K562 (cell line): Measurements from ENCODE around the gene EPO. TPM values are rescaled to one million over a fixed set of nuclear protein-coding genes. Genes with fewer than 3 reads are reported as not detected.

ENCODE experiments used
- ATF6 ChIP-seq: sonication (generic); formaldehyde crosslinking; IDR thresholded peaks from 2 replicates; pipeline ENCODE4 v1.4.0; 2020; ENCODE audit warnings: mild to moderate bottlenecking, missing genetic modification reagents
- CTBP1 ChIP-seq: fragments of 450-650 bp; IDR thresholded peaks from 2 replicates; pipeline ENCODE4 v1.6.1; 2016; ENCODE audit warnings: borderline replicate concordance
- E2F3 ChIP-seq: fragments of 250-450 bp; sonication (Bioruptor Pico); IDR thresholded peaks from 2 replicates; pipeline ENCODE4 v1.4.0; 2020; ENCODE audit warnings: mild to moderate bottlenecking
- HMG20B ChIP-seq: fragments of 250-450 bp; sonication (Bioruptor Pico); IDR thresholded peaks from 2 replicates; pipeline ENCODE4 v1.5.0; 2021; ENCODE audit warnings: mild to moderate bottlenecking
- KLF1 ChIP-seq: fragments of 450-650 bp; IDR thresholded peaks from 2 replicates; pipeline ENCODE4 v1.6.1; 2016; ENCODE audit warnings: missing genetic modification characterization, missing compliant biosample characterization
- KLF16 ChIP-seq: IDR thresholded peaks from 2 replicates; pipeline ENCODE4 v1.6.1; 2016; ENCODE audit warnings: antibody characterized with exemption
- MCM2 ChIP-seq: fragments of 450-650 bp; IDR thresholded peaks from 2 replicates; pipeline ENCODE4 v1.6.1; 2017; ENCODE audit warnings: low read depth, mild to moderate bottlenecking
- MTA3 ChIP-seq: fragments of 450-650 bp; formaldehyde crosslinking; IDR thresholded peaks from 2 replicates; pipeline ENCODE4 v1.6.1; 2017; ENCODE audit warnings: mild to moderate bottlenecking, borderline replicate concordance
- NR2C1 ChIP-seq, 2 experiments: fragments of 450-650 bp; IDR thresholded peaks; 2 replicates each; pipeline ENCODE4 v1.6.1; 2017; ENCODE audit warnings: mild to moderate bottlenecking in 2 of 2, antibody characterized with exemption in 1 of 2, inconsistent platforms in 1 of 2, missing compliant biosample characterization in 1 of 2, missing genetic modification characterization in 1 of 2
- NR4A1 ChIP-seq, 2 experiments: fragments of 250-450 bp in 1 of 2; fragments of 450-650 bp in 1 of 2; sonication (Bioruptor Pico) in 1 of 2; IDR thresholded peaks; 2 replicates each; pipeline versions ENCODE4 v1.4.0 to v1.6.1; 2016 to 2020; ENCODE audit warnings: mild to moderate bottlenecking in 2 of 2, missing compliant biosample characterization in 1 of 2, missing genetic modification characterization in 1 of 2, moderate library complexity in 1 of 2
- NRF1 ChIP-seq, 2 experiments: fragments of 450-650 bp; IDR thresholded peaks in 1 of 2; conservative IDR thresholded peaks in 1 of 2; 2 replicates each; pipeline ENCODE4 v1.6.1; 2014; ENCODE audit warnings: mild to moderate bottlenecking in 2 of 2
- PHF8 ChIP-seq: fragments of 200-600 bp; sonication (generic); IDR thresholded peaks from 2 replicates; pipeline ENCODE4 v1.6.1; 2012; ENCODE audit warnings: mixed run types, mild to moderate bottlenecking, inconsistent platforms, low read length, moderate library complexity, borderline replicate concordance
- SMARCC2 ChIP-seq: fragments of 450-650 bp; IDR thresholded peaks from 2 replicates; pipeline ENCODE4 v1.6.1; 2017; ENCODE audit warnings: antibody characterized with exemption, moderate library complexity, mild to moderate bottlenecking, low read depth
- SMARCE1 ChIP-seq: fragments of 450-650 bp; IDR thresholded peaks from 2 replicates; pipeline ENCODE4 v1.7.1; 2016; ENCODE audit warnings: mild to moderate bottlenecking
- YY1 ChIP-seq, 3 experiments: IDR thresholded peaks; 2 replicates each; pipeline ENCODE4 v1.6.1; 2011; ENCODE audit warnings: low read length in 2 of 3, mild to moderate bottlenecking in 2 of 3, moderate library complexity in 2 of 3, borderline replicate concordance in 1 of 3, control low read depth in 1 of 3, low read depth in 1 of 3; ENCODE audit not compliant: insufficient read depth in 3 of 3, insufficient replicate concordance in 2 of 3, control insufficient read depth in 1 of 3, insufficient read length in 1 of 3; ENCODE audit errors: extremely low read depth in 1 of 3
- ZNF354B ChIP-seq: fragments of 250-450 bp; sonication (Bioruptor Pico); IDR thresholded peaks from 2 replicates; pipeline ENCODE4 v1.4.0; 2020
- ZNF431 ChIP-seq: sonication (generic); formaldehyde crosslinking; IDR thresholded peaks from 2 replicates; pipeline ENCODE4 v1.8.0; 2022; ENCODE audit warnings: mild to moderate bottlenecking, missing genetic modification reagents
- ZNF512 ChIP-seq: IDR thresholded peaks from 2 replicates; pipeline ENCODE4 v1.6.1; 2016; ENCODE audit warnings: missing genetic modification characterization, missing compliant biosample characterization
- polyA plus RNA-seq, 8 experiments: library from polyadenylated mRNA; depleted of rRNA in 4 of 8; stranded (reverse) in 5 of 8; unstranded in 3 of 8; fragments of >200 nt; fragmentation: Nextera tagmentation in 2 of 8; fragmentation: Illumina TruSeq in 1 of 8; extraction: Ambion mirVana in 2 of 8; extraction: Trizol in 1 of 8; gene quantifications; 2 replicates each; pipeline versions ENCODE4 v1.2.1 to v1.2.3, GENCODE V29; 2011 to 2014; ENCODE audit warnings: inconsistent platforms in 1 of 8, missing spikeins in 1 of 8
- total RNA-seq, 7 experiments: library from RNA; depleted of rRNA in 6 of 7; stranded (reverse); fragments of >200 nt in 6 of 7; fragmentation: Illumina TruSeq in 2 of 7; extraction: Trizol in 2 of 7; gene quantifications; 2 replicates each; pipeline versions ENCODE4 v1.2.1 to v1.2.3, GENCODE V29; 2011 to 2021; ENCODE audit warnings: low replicate concordance in 1 of 7
- TF ChIP-seq, protein P1 (sequence below): sonication (generic); formaldehyde crosslinking; IDR thresholded peaks from 2 replicates; pipeline ENCODE4 v1.8.1; 2022; ENCODE audit warnings: missing genetic modification reagents
- TF ChIP-seq, protein P2 (sequence below): fragments of 250-450 bp; sonication (Bioruptor Pico); IDR thresholded peaks from 2 replicates; pipeline ENCODE4 v1.5.0; 2021

Gene EPO
- total and polyA plus RNA-seq, 9 of the 15 experiments (the other 6 are each of a cell fraction or from before 2014, with no cell fraction given), result 0.06 to 0.41 (median 0.07) TPM; not detected in 6

GRCh38 chr7:100705320-100705752 lies 14.9 kb upstream of the EPO start (continued):
- TF ChIP-seq NR4A1 (CRISPR knock-in tag; IDR thresholded peaks at IDR 0.05), result peak; percentile 82; the same call in 1 of the 2 replicates
- TF ChIP-seq NR4A1 (tag; IDR thresholded peaks at IDR 0.05), result no peak
- TF ChIP-seq, protein P1, sequence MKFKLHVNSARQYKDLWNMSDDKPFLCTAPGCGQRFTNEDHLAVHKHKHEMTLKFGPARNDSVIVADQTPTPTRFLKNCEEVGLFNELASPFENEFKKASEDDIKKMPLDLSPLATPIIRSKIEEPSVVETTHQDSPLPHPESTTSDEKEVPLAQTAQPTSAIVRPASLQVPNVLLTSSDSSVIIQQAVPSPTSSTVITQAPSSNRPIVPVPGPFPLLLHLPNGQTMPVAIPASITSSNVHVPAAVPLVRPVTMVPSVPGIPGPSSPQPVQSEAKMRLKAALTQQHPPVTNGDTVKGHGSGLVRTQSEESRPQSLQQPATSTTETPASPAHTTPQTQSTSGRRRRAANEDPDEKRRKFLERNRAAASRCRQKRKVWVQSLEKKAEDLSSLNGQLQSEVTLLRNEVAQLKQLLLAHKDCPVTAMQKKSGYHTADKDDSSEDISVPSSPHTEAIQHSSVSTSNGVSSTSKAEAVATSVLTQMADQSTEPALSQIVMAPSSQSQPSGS, result no peak
- TF ChIP-seq MCM2, result no peak
- TF ChIP-seq ZNF512, result no peak
- no peak; the same call in 1 of the 2 replicates for TF ChIP-seq KLF16
- no peak for TF ChIP-seq SMARCC2
- no peak for TF ChIP-seq PHF8
- no peak for TF ChIP-seq ZNF354B (CRISPR knock-in tag)
- no peak; the same call in none of the 2 replicates for TF ChIP-seq MTA3
- TF ChIP-seq NR2C1 (IDR thresholded peaks at IDR 0.05), result no peak
- no peak for TF ChIP-seq NR2C1 (tag; IDR thresholded peaks at IDR 0.05)
- no peak for TF ChIP-seq HMG20B (CRISPR knock-in tag)
- TF ChIP-seq NRF1 (conservative IDR thresholded peaks at IDR 0.05 in 1 of 2, IDR thresholded peaks at IDR 0.05 in 1 of 2), result no peak
- no peak for TF ChIP-seq ZNF431
- no peak for TF ChIP-seq KLF1 (tag)
- TF ChIP-seq ATF6 (CRISPR knock-in tag), result no peak
- no peak; the same call in none of the 2 replicates for TF ChIP-seq CTBP1
- TF ChIP-seq, protein P2, sequence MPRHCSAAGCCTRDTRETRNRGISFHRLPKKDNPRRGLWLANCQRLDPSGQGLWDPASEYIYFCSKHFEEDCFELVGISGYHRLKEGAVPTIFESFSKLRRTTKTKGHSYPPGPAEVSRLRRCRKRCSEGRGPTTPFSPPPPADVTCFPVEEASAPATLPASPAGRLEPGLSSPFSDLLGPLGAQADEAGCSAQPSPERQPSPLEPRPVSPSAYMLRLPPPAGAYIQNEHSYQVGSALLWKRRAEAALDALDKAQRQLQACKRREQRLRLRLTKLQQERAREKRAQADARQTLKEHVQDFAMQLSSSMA (CRISPR knock-in tag), result no peak
- no peak for TF ChIP-seq E2F3 (CRISPR knock-in tag)
- TF ChIP-seq YY1 (IDR thresholded peaks at IDR 0.05; ENCODE audit: borderline replicate concordance in 1 of 3, control insufficient read depth in 1 of 3, extremely low read depth in 1 of 3, insufficient read depth in 3 of 3, insufficient read length in 1 of 3, insufficient replicate concordance in 2 of 3, low read depth in 1 of 3, low read length in 2 of 3), result peak in 1 of 3 experiments; percentile 38
- peak; percentile 59 for TF ChIP-seq SMARCE1
